Left forelimb (tissue), 1 donor: ENCODE data around the gene IQCB1.
"Not testable (repeated sequence)": the region's sequence is repeated elsewhere in the genome, so short reads cannot be mapped to it uniquely, and the experiment has no call there.

Source experiments
- DNase-seq: peaks from one replicate; pipeline ENCODE4 v3.0.0-alpha.2; 2018; ENCODE audit warnings: low spot score

IQCB1 gene

GRCh38 chr3:121748680-121749275 is 86.1 kb downstream of the IQCB1 start:
- no peak for DNase-seq

- DNase-seq: no peak
Observed at GRCh38 chr3:121747976-121748375, 86.9 kb downstream of the IQCB1 start.

GRCh38 chr3:121743106-121743505 is 91.8 kb downstream of the IQCB1 start:
- not testable (repeated sequence) for DNase-seq

- no peak for DNase-seq
Observed at GRCh38 chr3:121740896-121741295, 94.0 kb downstream of the IQCB1 start.

GRCh38 chr3:121739902-121740301 is 95.0 kb downstream of the IQCB1 start:
- no peak for DNase-seq

GRCh38 chr3:121737644-121738043 is 97.2 kb downstream of the IQCB1 start:
- DNase-seq: no peak

- no peak for DNase-seq
Observed at GRCh38 chr3:121736112-121736511, 98.7 kb downstream of the IQCB1 start.

GRCh38 chr3:121735047-121735696 is 99.7 kb downstream of the IQCB1 start:
- DNase-seq: no peak

- no peak for DNase-seq
Observed at GRCh38 chr3:121730940-121731687, 103.7 kb downstream of the IQCB1 start.

GRCh38 chr3:121724130-121724529 is 110.7 kb downstream of the IQCB1 start:
- no peak for DNase-seq

GRCh38 chr3:121723485-121723884 is 111.4 kb downstream of the IQCB1 start:
- no peak for DNase-seq

GRCh38 chr3:121722411-121722810 is 112.4 kb downstream of the IQCB1 start:
- DNase-seq: no peak

GRCh38 chr3:121720163-121720562 is 114.7 kb downstream of the IQCB1 start:
- no peak for DNase-seq
